HG02610 (cell line): ENCODE results near the gene RINL.
"Not testable (repeated sequence)": the region's sequence is repeated elsewhere in the genome, so short reads cannot be mapped to it uniquely, and the experiment has no call there.

Experiments used
- ATAC-seq: cut with Tn5 transposase; IDR thresholded peaks from one replicate; pipeline ENCODE4 v1.9.1; 2021; ENCODE audit warnings: mild to moderate bottlenecking, moderate library complexity; ENCODE audit not compliant: unreplicated experiment

RINL gene

GRCh38 chr19:38878575-38879399, 712 bp upstream of the RINL start:
- no peak for ATAC-seq

DNA sequence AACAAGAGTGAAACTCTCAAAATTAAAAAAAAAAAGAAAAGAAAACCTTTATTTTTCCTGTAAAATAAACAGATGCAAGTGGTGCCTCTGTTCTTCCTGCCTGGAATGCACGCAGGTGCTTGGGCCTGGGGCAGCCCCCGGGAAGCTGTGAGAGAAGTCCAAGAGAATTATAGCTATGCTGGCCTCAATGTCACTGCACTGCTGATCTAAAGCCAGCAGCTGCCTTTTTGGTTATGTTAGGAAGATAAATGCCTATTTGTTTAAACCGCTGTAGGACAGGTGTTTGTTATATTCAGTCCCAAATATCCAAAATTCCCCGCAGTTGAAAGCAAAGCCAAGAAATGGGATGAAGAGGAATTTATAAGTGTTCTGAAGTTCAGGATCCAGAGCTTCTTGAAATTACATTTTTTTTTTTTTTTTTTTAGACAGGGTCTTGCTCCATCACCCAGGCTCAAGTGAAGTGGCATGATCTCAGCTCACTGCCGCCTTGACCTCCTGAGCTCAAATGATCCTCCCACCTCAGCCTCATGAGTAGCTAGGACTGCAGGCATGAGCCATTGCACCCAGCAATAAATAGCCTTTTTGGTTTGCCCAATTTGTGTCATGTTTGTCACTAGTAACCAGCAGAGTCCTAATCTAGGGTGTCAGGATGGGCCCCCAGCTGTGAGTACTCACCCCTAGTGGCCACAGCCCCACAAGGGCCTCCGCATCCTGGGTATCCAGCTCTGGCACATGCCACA, 2.2 kb downstream of the RINL start:
- no peak for ATAC-seq

- not testable (repeated sequence) for ATAC-seq
Observed at GRCh38 chr19:38873400-38873799, 4.7 kb downstream of the RINL start.

DNA sequence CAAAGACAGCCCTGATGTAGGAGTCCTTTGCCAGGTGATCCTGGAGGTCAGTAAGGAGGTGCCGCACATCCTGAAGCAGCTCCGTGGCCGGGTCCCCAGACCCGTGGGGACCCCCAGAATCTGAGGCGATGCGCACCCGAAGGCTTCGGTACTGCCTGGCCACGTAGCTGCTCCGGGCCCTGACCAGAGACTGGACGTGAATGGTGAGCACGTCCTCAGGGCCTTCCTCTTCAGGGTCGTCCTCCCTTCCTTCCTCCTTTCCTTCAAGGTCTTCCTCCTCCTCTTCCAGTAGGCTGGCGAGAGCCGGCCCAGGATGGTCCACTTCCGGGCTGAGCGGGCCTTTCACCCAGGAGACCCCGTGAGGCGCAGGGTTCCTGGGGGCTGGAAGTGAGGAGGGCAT, 7.5 kb downstream of the RINL start:
- ATAC-seq: no peak

DNA sequence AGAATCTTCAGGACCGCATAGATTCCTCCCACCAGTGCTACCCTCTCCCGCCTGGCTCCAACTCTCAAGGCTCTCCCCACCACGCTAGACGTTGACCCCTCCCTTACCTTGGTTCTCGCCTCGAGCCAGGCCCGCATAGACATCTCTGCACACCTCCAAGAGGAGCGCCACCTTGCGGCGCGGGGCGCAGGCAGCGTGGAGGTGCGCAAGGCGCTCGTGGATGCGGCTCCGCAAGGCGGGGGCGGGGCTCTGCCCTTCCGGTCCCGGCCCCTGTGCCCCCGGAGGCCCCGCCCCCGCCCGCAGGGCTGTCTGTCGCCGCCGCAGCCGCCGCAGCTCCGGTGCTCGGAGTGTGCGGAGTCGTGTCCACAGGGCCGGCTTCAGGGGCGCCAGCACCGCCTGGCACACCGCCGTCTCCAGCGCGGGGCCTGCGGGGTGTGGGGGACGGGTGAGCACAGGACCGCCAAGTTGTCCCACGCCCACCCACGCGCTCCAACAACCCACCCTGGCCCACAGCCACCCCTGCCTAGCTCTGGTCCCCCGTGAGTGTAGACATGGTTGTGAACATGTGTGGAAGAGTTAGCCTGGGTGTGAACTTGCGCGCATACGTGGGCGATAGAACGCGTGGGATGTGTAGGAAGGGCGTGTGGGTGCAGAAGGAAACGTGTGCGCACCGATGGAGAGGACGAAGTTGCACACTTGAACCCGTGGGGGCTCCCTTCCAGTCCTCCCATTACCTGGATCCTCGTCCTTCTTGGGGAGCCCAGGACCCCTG, 8.1 kb downstream of the RINL start:
- ATAC-seq: peak; percentile 51

- ATAC-seq: no peak
Observed at GRCh38 chr19:38869160-38869835, 8.8 kb downstream of the RINL start.

GRCh38 chr19:38868551-38868950, 9.5 kb downstream of the RINL start:
- no peak for ATAC-seq

- ATAC-seq: no peak
Observed at GRCh38 chr19:38867171-38867780, 10.8 kb downstream of the RINL start.

DNA sequence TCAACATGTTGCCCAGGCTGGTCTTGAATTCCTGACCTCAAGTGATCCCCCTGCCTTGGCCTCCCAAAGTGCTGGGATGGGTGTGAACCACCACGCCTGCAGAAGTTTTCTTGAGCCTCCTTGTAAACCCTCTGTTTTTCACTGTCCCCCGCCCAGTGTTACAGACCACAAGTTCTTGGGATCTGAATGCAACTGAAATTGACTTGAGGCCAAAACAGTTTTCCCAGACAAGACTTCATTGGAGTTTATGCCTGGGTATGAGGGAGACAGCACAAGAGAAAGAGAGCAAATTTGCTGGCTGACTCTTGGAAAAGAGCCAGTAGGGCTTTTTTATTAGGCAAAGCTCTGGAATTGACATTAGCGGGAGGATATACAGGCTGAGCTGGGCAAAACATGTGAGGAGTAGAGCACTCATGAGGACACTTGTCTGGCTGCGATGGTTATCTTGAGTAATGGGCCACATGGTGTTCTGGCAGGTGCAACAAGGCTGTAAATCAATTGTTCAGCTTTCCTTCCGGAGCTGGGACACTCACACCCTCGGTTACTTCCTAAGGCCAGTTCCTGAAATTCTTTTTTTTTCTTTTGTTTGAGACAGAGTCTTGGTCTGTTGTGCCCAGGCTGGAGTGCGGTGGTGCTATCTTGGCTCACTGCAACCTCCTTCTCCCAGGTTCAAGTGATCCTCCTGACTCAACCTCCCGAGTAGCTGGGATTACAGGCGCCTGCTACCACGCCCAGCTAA, 15.6 kb downstream of the RINL start:
- no peak for ATAC-seq

DNA sequence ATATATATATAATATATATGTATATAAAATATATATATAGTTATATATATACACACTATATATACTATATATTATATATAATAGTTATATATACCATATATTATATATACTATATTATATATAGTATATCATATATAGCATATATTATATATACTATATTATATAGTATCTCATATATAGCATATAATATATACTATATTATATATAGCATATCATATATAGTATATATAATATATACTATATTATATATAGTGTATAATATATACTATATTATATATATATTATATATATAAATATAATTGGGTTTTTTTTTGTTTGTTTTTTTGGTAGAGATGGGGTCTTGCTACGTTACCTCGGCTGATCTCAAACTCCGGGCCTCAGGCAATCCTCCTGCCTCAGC, 16.7 kb downstream of the RINL start:
- ATAC-seq: no peak

DNA sequence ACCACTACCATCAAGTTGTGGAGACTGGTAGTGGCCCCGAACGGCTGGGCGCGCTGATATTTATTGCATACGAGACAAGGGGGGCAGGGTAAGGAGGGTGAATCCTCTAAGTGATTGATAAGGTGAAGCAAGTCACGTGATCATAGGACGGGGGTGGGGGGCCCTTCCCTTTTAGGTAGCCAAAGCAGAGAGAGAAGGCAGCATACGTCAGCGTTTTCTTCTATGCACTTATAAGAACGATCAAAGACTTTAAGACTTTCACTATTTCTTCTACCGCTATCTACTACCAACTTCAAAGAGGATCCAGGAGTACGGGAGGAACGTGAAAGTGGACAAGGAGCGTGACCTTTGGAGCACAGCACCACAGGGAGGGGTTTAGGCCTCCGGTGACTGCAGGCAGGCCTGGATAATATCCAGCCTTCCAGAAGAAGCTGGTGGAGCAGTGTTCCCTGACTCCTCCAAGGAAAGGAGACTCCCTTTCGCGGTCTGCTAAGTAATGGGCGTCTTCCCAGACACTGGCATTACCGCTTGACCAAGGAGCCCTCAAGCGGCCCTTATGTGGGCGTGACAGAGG, 18.4 kb downstream of the RINL start:
- ATAC-seq: not testable (repeated sequence)

GRCh38 chr19:38856813-38857212, 21.3 kb downstream of the RINL start:
- no peak for ATAC-seq

GRCh38 chr19:38855751-38856150, 22.3 kb downstream of the RINL start:
- not testable (repeated sequence) for ATAC-seq

DNA sequence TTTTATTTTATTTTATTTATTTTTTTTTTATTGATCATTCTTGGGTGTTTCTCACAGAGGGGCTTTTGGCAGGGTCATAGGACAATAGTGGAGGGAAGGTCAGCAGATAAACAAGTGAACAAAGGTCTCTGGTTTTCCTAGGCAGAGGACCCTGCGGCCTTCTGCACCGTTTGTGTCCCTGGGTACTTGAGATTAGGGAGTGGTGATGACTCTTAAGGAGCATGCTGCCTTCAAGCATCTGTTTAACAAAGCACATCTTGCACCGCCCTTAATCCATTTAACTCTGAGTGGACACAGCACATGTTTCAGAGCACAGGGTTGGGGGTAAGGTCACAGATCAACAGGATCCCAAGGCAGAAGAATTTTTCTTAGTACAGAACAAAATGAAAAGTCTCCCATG, 23.1 kb downstream of the RINL start:
- not testable (repeated sequence) for ATAC-seq

DNA sequence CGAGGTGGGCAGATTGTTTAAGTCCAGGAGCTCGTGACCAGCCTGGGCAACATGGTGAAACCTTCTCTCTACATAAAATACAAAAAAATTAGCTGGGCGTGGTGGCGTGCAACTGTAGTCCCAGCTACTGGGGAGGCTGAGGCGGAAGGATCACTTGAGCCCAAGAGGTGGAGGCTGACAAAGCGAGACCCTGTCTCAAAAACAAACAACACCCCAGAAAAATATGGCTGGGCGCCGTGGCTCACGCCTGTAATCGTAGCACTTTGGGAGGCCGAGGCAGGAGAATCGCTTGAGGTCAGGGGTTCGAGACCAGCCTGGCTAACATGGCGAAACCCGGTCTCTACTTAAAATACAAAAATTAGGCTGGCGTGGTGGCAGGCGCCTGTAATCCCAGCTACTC, 24.9 kb downstream of the RINL start:
- no peak for ATAC-seq

DNA sequence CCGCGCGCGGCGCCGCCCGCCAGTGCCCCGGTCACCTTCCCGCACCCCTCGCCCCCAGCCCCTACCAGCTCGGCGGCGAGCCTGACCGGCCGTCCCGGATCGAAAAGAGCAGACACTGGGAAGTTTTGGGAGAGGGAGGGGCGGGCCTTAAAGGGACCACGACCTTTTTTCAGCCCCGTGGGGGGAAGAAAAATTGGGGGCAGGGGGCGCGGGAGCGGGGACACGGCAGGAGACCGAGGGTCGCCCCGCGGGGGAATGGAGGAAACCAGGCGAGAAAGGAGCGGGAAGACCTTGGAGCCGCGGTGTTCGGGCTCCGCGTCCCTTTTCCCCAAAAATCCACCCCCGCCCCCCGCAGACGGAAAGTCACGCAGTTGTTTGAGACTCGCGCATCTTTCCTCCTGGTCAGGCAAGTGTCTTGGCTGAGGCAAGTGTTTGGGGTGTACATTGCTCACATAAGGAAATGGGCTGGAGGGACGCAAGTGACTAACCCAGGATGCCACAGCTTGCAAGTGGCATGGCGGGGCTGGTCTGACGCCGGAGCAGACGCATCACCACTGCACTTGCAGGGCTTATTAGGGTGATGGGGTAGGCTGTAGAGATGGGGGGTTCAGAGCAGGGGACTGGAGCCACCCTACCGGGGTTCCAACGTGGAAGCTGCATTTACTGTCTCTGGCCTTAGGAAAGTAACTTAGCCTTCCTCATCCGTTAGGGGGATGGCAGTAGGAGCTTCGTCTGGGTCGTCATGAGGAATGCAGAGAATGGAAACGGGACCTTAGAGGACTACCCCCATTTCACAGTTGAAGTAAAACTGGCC, 25.6 kb downstream of the RINL start:
- ATAC-seq: no peak

DNA sequence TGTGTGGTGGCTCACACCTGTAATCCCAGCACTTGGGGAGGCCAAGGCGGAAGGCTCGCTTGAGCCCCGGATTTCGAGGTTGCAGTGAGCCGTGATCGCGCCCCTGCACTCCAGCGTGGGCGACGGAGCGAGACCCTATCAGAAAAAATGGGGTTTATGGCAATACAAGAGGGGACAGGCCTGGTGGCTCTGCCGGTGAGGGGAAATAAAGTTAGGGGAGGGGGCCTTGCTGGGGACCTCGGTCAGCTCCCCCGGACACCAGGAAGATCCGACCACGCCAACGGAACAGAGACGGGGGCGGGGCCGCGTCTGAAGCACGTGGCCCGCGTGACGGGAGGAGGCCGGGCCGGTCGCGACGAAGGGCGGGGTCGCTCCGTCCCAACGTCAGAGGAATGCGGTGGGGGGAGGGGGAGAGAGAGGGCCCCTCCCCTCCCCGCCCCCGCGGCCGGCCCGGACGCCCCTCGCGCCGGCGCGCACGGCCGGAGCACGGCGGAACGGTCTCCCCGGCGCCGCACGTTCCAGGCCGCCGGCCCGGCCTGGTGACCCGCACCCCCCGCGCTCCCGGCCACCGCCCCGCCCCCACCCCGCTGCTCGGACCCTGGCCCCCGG, 26.3 kb downstream of the RINL start:
- ATAC-seq: no peak

DNA sequence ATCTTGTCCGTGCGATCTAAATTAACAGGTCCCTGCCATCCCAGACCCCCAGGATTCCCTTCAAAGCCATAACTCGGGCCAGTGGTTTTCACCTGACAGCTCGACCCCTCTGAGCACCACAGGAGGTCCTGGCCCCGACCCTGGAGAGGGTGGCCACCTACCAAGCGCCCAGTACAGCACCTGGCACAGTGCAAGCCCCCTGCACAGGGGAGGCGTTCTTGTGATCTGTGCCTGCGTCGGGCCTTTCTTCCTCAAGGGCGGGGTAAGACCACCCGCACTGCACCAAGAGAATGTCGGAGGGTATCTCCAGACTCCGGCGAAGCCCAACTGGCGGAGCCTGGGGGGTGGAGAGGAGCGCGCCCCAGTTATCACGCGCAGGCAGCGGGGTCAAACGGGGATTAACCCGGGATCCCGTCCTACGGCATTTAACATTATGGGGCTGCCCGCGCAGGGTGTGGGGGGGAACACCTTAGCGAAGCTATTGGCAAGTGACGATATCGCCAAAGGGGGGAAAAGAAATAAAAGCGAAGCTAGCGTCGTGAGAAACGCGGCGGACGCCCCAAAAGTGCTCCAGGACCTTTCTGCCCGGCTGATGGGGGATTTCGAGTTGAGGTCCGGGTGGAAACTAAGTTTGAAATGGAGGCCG, 27.0 kb downstream of the RINL start:
- no peak for ATAC-seq
